Activated CD4-positive, alpha-beta T cell treated with anti-CD3 and anti-CD28 coated beads, Interleukin-10, Interleukin-2, amounts not matched to agents 100 ng/mL and 50 ng/mL, durations not matched to agents 16 hours and 8 hours (primary cell): ENCODE results near the gene MTOR.
A peak's percentile ranks its signal among the peaks of the same experiment; 100 is the strongest.
"Not testable (repeated sequence)": the region's sequence is repeated elsewhere in the genome, so short reads cannot be mapped to it uniquely, and the experiment has no call there.

ENCODE experiments used
- DNase-seq: peaks from one replicate; pipeline ENCODE4 v3.0.0-alpha.2; 2020

MTOR gene

GRCh38 chr1:11262171-11263049 is at the start of gene MTOR:
MTOR (minus strand) TSS chr1:11262551; CDS start chr1:11259409, 3,142 bp downstream.
- DNase-seq: peak; percentile 100

- DNase-seq: no peak
Observed at GRCh38 chr1:11309385-11309784, 47.0 kb upstream of the MTOR start.

GRCh38 chr1:11308699-11309224 is 46.4 kb upstream of the MTOR start:
- no peak for DNase-seq

GRCh38 chr1:11307852-11308251 is 45.5 kb upstream of the MTOR start:
- no peak for DNase-seq

GRCh38 chr1:11305516-11305915 is 43.2 kb upstream of the MTOR start:
- DNase-seq: not testable (repeated sequence)

GRCh38 chr1:11302366-11302765 is 40.0 kb upstream of the MTOR start:
- DNase-seq: no peak

GRCh38 chr1:11301601-11302000 is 39.2 kb upstream of the MTOR start:
- no peak for DNase-seq

- no peak for DNase-seq
Observed at GRCh38 chr1:11299225-11299574, 36.8 kb upstream of the MTOR start.

- DNase-seq: no peak
Observed at GRCh38 chr1:11298390-11299224, 36.3 kb upstream of the MTOR start.

- DNase-seq: not testable (repeated sequence)
Observed at GRCh38 chr1:11297774-11298173, 35.4 kb upstream of the MTOR start.

GRCh38 chr1:11295905-11296304 is 33.6 kb upstream of the MTOR start:
- no peak for DNase-seq

GRCh38 chr1:11294951-11295350 is 32.6 kb upstream of the MTOR start:
- no peak for DNase-seq

- no peak for DNase-seq
Observed at GRCh38 chr1:11293856-11294255, 31.5 kb upstream of the MTOR start.

GRCh38 chr1:11291049-11291448 is 28.7 kb upstream of the MTOR start:
- DNase-seq: no peak

- no peak for DNase-seq
Observed at GRCh38 chr1:11289064-11289463, 26.7 kb upstream of the MTOR start.

- no peak for DNase-seq
Observed at GRCh38 chr1:11286735-11287410, 24.5 kb upstream of the MTOR start.

- DNase-seq: no peak
Observed at GRCh38 chr1:11285883-11286734, 23.8 kb upstream of the MTOR start.

GRCh38 chr1:11284784-11285183 is 22.4 kb upstream of the MTOR start:
- no peak for DNase-seq

GRCh38 chr1:11283151-11283550 is 20.8 kb upstream of the MTOR start:
- no peak for DNase-seq

GRCh38 chr1:11281518-11282331 is 19.4 kb upstream of the MTOR start:
- no peak for DNase-seq

- peak; percentile 36 for DNase-seq
Observed at GRCh38 chr1:11280719-11281376, 18.5 kb upstream of the MTOR start.
